ENCODE results near the gene GALNTL6. TPM values are rescaled to one million over a fixed set of nuclear protein-coding genes. Genes with fewer than 3 reads are reported as not detected.

The GALNTL6 gene
- total RNA-seq, 4 donors from 2014 or later, result not detected

DNA sequence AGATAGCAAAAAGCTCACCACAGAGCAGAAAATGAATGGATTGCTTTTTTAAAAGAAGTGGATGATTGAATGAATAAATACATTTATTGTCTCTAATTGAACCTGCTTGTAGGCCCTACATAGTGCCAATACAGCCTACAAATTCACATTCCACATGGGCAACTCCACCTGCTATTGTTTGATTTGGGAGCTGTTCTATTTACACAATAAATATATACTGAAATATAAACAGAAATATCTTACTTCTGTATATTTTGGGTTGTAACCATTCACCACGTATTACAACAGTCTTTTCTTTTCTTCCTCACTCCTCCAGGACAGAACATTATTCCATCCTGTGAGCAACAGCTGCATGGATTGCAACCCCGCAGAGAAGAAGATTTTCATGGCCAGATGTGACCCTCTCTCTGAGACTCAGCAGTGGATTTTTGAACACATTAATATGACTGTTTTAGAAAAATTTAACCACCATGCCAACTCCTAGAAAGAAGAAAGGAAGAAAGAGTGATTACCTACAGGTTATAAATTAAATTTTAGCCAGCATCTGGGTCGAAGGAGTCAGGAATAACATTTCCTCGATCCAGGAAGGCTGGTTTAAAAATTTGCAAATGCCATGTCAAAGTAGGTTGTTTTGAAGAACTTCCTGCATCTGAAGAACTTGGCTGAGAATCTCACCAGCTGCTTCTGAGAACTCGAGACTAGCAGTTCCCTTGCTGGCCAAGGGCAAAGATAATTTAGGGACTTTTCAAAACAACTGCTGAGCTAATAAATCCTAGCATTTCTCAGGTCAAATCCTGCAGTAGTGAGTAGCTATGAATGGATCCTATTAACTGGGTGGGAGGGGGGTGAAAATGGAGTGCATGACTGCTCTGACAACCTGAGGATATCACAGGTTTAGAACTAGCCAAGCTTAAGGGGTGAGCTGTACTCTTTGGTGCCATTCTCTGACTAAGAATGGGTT is 1226.7 kb downstream of the GALNTL6 start:
- no peak for TF ChIP-seq CTCF (IDR thresholded peaks at IDR 0.05; ENCODE audit: low read depth)

DNA sequence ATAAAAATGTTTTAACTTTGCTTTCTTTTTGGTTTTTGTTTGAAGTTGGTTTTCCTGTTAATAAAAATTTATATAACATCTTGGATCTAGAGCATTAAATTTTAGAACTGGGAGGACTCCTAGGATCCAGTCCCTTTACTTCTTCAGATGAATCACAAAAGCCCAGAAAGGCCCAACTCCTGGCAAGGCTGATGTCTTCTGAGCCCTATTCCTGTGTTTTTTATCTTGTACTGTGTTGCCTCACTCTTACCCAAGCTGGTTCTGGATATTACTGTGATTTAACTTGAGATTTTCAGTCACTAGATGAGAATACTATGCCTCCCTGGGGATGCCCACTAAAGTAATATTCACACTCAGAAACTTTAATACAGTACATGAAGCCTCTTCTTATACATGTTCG is 1228.3 kb downstream of the GALNTL6 start:
- TF ChIP-seq CTCF (IDR thresholded peaks at IDR 0.05; ENCODE audit: low read depth), result no peak

DNA sequence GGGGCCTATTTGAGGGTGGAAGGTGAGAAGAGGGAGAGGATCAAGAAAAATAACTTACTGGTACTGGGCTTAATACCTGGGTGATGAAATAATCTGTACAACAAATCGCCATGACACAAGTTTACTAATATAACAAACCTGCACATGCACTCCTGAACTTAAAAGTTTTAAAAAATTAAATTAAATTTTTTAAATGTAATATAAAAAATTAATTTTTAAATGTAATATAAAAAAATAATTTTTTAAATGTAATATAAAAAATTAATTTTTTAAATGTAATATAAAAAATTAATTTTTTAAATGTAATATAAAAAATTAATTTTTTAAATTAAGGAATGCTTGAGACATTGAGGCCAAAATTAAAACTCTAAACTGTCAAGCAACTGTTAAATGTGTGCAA is 1231.1 kb downstream of the GALNTL6 start:
- TF ChIP-seq CTCF (IDR thresholded peaks at IDR 0.05; ENCODE audit: low read depth), result no peak

GRCh38 chr4:173045571-173045970 is 1232.4 kb downstream of the GALNTL6 start:
- TF ChIP-seq CTCF (IDR thresholded peaks at IDR 0.05; ENCODE audit: low read depth), result no peak

DNA sequence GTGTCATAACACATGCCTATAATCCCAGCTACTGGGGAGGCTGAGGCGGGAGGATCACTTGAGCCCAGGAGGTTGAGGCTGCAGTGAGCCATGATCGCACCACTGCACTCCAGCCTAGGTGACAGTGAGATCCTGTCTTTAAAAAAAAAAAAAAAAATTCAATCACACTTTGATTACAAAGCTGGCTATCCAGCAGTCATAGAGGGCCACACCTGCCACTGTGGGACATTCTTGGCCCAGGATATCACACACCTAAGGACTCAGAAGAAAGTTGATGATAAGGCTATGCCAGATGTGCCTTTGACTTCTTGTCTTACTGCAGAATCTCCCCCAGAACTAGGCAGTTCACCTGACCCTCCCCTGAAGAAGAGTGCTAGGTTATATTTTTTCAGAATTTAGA is 1232.9 kb downstream of the GALNTL6 start:
- no peak for TF ChIP-seq CTCF (IDR thresholded peaks at IDR 0.05; ENCODE audit: low read depth)

DNA sequence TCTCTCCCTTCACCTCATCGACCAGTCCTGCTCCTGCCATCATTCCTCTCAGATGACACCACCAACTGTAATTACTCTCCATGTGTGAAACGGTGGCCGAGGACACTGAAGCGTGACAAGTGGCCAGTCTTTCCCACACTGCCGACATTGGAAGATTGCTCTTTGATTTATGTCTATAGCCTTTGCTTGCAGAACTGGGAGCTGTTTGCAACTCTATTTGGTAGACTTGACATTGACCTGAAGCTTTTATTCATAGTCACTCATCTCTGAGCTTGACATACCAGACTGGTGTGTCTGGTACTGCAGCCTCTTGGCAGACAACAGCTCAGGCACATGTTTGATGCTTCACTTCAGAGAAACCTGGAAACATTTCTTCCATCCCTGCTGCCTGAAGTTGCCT is 1233.6 kb downstream of the GALNTL6 start:
- no peak for TF ChIP-seq CTCF (IDR thresholded peaks at IDR 0.05; ENCODE audit: low read depth)

GRCh38 chr4:173051232-173051631 is 1238.0 kb downstream of the GALNTL6 start:
- no peak for TF ChIP-seq CTCF (IDR thresholded peaks at IDR 0.05; ENCODE audit: low read depth)
